GM18861 (cell line): Measurements from ENCODE around the gene MAP3K7.

ENCODE experiments used
- ATAC-seq: cut with Tn5 transposase; IDR thresholded peaks from one replicate; pipeline ENCODE4 v1.9.1; 2021; ENCODE audit not compliant: unreplicated experiment

Gene MAP3K7

GRCh38 chr6:90533615-90534336, 53.1 kb downstream of the MAP3K7 start:
- no peak for ATAC-seq

GRCh38 chr6:90530882-90531281, 56.0 kb downstream of the MAP3K7 start:
- ATAC-seq: no peak

- ATAC-seq: no peak
Observed at GRCh38 chr6:90525421-90525820, 61.5 kb downstream of the MAP3K7 start.

GRCh38 chr6:90523779-90524310, 63.0 kb downstream of the MAP3K7 start:
- no peak for ATAC-seq

GRCh38 chr6:90521955-90522354, 64.9 kb downstream of the MAP3K7 start:
- ATAC-seq: no peak

- ATAC-seq: no peak
Observed at GRCh38 chr6:90516074-90516660, 70.7 kb downstream of the MAP3K7 start.

- no peak for ATAC-seq
Observed at GRCh38 chr6:90514496-90514895, 72.4 kb downstream of the MAP3K7 start.

- no peak for ATAC-seq
Observed at GRCh38 chr6:90508753-90509152, 78.1 kb downstream of the MAP3K7 start.

- ATAC-seq: peak; percentile 75
Observed at GRCh38 chr6:90502866-90503407, 83.9 kb downstream of the MAP3K7 start.

- ATAC-seq: no peak
Observed at GRCh38 chr6:90502381-90502780, 84.5 kb downstream of the MAP3K7 start.

- ATAC-seq: no peak
Observed at GRCh38 chr6:90500458-90500857, 86.4 kb downstream of the MAP3K7 start.

- no peak for ATAC-seq
Observed at GRCh38 chr6:90497411-90497810, 89.5 kb downstream of the MAP3K7 start.

- no peak for ATAC-seq
Observed at GRCh38 chr6:90496258-90497016, 90.4 kb downstream of the MAP3K7 start.

- no peak for ATAC-seq
Observed at GRCh38 chr6:90495216-90495817, 91.6 kb downstream of the MAP3K7 start.

GRCh38 chr6:90494067-90494780, 92.6 kb downstream of the MAP3K7 start:
- no peak for ATAC-seq

- ATAC-seq: no peak
Observed at GRCh38 chr6:90493332-90493731, 93.5 kb downstream of the MAP3K7 start.

- ATAC-seq: no peak
Observed at GRCh38 chr6:90492798-90493197, 94.1 kb downstream of the MAP3K7 start.

- ATAC-seq: no peak
Observed at GRCh38 chr6:90492369-90492768, 94.5 kb downstream of the MAP3K7 start.

- no peak for ATAC-seq
Observed at GRCh38 chr6:90490030-90490716, 96.7 kb downstream of the MAP3K7 start.

- ATAC-seq: no peak
Observed at GRCh38 chr6:90488816-90489215, 98.1 kb downstream of the MAP3K7 start.
